VCaP (cell line): Measurements from ENCODE around the gene ORAI1.
"Not testable (repeated sequence)": the region's sequence is repeated elsewhere in the genome, so short reads cannot be mapped to it uniquely, and the experiment has no call there.

Experiments
- H3K27ac ChIP-seq: fragments of 450-650 bp; 2 replicates; pipeline ENCODE4 v1.5.1; 2017
- CTCF ChIP-seq: fragments of 450-650 bp; conservative IDR thresholded peaks from 2 replicates; pipeline ENCODE4 v1.5.1; 2017; ENCODE audit warnings: mild to moderate bottlenecking, moderate library complexity

ORAI1 gene

GRCh38 chr12:121630791-121631355 lies 4.5 kb downstream of the ORAI1 start:
- no peak overlapping the region for H3K27ac ChIP-seq

GRCh38 chr12:121632069-121632970 lies 6.0 kb downstream of the ORAI1 start:
- no peak overlapping the region for H3K27ac ChIP-seq
- TF ChIP-seq CTCF, result no peak

More at GRCh38 chr12:121630791-121631355, 4.5 kb downstream of the ORAI1 start:
- TF ChIP-seq CTCF, result no peak

- not testable (repeated sequence) for H3K27ac ChIP-seq
These were observed 7.5 kb downstream of the ORAI1 start for GRCh38 chr12:121633833-121634196.

- no peak overlapping the region for H3K27ac ChIP-seq
- TF ChIP-seq CTCF, result no peak
These were observed 8.5 kb downstream of the ORAI1 start for GRCh38 chr12:121634836-121635235.

- TF ChIP-seq CTCF, result no peak
- no peak overlapping the region for H3K27ac ChIP-seq
These were observed 11.0 kb downstream of the ORAI1 start for GRCh38 chr12:121637231-121637914.

GRCh38 chr12:121638298-121639202 lies 12.2 kb downstream of the ORAI1 start:
- TF ChIP-seq CTCF, result no peak
- H3K27ac ChIP-seq, result no peak overlapping the region

GRCh38 chr12:121641343-121641630 lies 15.0 kb downstream of the ORAI1 start:
- H3K27ac ChIP-seq, result no peak overlapping the region
- TF ChIP-seq CTCF, result no peak
